Fibroblast of villous mesenchyme (primary cell): ENCODE data around the gene PKHD1. TPM values are rescaled to one million over a fixed set of nuclear protein-coding genes. Genes with fewer than 3 reads are reported as not detected.

Experiments used
- DNase-seq: peaks from one replicate; pipeline ENCODE4 v3.0.0-alpha.2; 2010; ENCODE audit warnings: low read depth
- H3K4me3 ChIP-seq: 2 replicates; pipeline ENCODE4 v1.5.1; 2011; ENCODE audit warnings: low read depth, mild to moderate bottlenecking, low read length
- CTCF ChIP-seq: IDR thresholded peaks from 2 replicates; pipeline ENCODE4 v1.5.1; 2012; ENCODE audit warnings: low read depth, mild to moderate bottlenecking, low read length; ENCODE audit not compliant: insufficient read depth
- total RNA-seq: library from RNA; depleted of rRNA; stranded (reverse); fragments of >200 nt; gene quantifications from 2 replicates; pipeline ENCODE4 v1.2.3, GENCODE V29; 2012

The PKHD1 gene
- total RNA-seq, 1 donor: not detected

DNA sequence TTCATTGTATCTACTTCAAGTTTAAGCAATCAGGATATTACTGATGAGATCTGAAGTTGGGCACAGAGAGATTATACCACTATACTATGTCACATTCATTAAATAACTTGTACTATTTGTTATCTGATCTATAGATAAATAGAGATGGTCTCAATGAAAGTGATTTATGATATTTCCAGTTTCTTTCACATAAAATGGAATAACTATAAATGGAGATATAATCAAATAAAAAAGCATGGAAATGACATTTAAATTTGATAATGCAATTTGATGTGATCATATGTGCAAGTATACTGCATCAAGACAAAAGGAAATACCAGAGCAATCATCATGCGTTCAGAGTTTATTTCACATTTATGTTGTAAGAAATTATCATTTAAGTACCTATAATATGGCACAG, 368.9 kb downstream of the PKHD1 start:
- DNase-seq: no peak
- no peak overlapping the region for H3K4me3 ChIP-seq
- TF ChIP-seq CTCF: no peak

DNA sequence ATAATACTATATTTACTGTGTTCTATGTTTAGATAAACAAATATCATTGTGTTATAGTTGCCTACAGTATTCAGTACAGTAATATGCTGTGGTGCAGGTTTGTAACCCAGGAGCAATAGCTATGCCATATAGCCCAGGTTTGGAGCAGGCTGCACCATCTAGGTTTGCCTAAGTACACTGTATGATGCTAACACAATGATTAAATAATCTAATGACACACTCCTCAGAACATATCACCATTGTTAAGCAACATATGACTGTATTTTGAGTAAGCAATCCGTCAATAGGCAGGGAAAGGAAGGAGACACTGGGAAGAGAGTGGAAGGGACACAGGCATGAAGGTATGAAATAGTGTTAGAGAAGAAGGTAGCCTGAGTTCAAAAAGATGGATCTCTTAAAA, 369.9 kb downstream of the PKHD1 start:
- no peak for DNase-seq
- H3K4me3 ChIP-seq: no peak overlapping the region
- TF ChIP-seq CTCF: no peak

- no peak overlapping the region for H3K4me3 ChIP-seq
- DNase-seq: no peak
- no peak for TF ChIP-seq CTCF
Measured at GRCh38 chr6:51711876-51712275, 375.5 kb downstream of the PKHD1 start.

GRCh38 chr6:51706086-51706485, 381.3 kb downstream of the PKHD1 start:
- no peak for DNase-seq
- no peak overlapping the region for H3K4me3 ChIP-seq
- TF ChIP-seq CTCF: no peak

DNA sequence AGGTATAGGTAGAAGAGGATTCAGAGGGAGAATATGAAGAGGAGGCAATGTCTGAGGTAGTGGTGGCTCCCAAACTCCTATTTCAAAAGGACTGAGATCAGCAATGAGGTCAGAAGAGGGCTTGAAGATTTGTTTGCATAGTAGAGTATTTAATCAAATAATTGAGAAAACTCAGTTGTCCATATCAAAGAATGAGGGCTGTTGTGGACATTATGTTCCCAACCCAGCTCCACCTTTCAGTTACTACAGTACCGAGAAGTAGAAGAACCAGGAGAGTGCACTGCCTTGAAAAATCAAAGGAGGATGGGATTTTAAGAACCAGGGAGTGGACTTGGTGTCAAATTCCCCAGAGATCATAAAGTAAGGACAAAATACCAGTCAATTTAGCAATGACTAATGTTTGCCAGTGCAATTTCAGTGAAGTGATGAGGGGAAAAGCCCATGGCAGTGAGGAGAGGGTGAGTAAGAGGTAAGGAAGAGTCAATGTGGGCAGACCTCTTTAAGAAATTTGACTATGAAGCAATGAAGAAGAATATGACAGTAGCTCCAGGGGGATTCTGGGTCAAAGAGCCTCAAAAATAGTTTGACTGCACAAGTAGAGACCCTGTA, 382.4 kb downstream of the PKHD1 start:
- no peak overlapping the region for H3K4me3 ChIP-seq
- TF ChIP-seq CTCF: no peak
- no peak for DNase-seq

- DNase-seq: no peak
- no peak for TF ChIP-seq CTCF
- H3K4me3 ChIP-seq: no peak overlapping the region
Measured at GRCh38 chr6:51702851-51703250, 384.6 kb downstream of the PKHD1 start.

DNA sequence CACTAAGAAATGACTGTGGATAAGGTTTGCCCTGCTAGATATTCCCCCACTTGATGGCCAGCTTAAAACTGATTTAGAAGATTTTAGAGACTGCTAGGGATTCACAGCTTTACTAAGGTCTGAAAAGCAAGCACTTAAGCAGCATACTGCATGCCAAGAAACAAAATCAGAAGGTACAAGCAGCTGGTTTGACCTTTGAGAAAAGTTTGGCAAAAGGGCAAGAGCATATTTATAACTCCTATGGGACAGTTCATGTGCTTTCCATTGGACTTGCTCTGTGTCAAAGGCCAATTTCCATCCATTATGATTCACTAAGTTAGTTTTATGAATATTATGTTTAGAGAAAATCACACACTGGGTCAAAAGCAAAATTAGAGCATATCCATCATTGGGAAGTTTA, 402.8 kb downstream of the PKHD1 start:
- no peak overlapping the region for H3K4me3 ChIP-seq
- no peak for DNase-seq
- no peak for TF ChIP-seq CTCF
